IMR-90 (cell line): Measurements from ENCODE around the gene HIVEP3.

Experiments
- BHLHE40 ChIP-seq: fragments of 150-350 bp; IDR thresholded peaks from 2 replicates; pipeline ENCODE4 v1.6.1; 2016; ENCODE audit warnings: mild to moderate bottlenecking, low read depth, low read length
- CTCF ChIP-seq: conservative IDR thresholded peaks from 2 replicates; pipeline ENCODE4 v1.5.1; 2012; ENCODE audit warnings: mild to moderate bottlenecking, low read depth, low read length, improper control_type of control experiment
- ELK1 ChIP-seq: fragments of 150-350 bp; IDR thresholded peaks from 2 replicates; pipeline ENCODE4 v1.6.1; 2016; ENCODE audit warnings: low read depth, mild to moderate bottlenecking, low read length, moderate library complexity, borderline replicate concordance
- POLR2A ChIP-seq: IDR thresholded peaks from 2 replicates; pipeline ENCODE4 v1.6.1; 2012; ENCODE audit warnings: mild to moderate bottlenecking, low read depth, low read length

- no peak for TF ChIP-seq POLR2A
- TF ChIP-seq ELK1 = no peak
- TF ChIP-seq CTCF = no peak
- no peak for TF ChIP-seq BHLHE40
Observed at GRCh38 chr1:41632781-41633575, 285.7 kb downstream of the HIVEP3 start.
